RWPE1 (cell line): Measurements from ENCODE around the gene RPS18.

Source experiments
- CTCF ChIA-PET: fragments of 350-600 bp; sonication (Branson Sonifier 250); formaldehyde crosslinking; extraction: SDS; loops from one replicate; lab custom pipeline; 2021; lab: Yijun Ruan, JAX
- POLR2A ChIA-PET: fragments of 400-600 bp; formaldehyde crosslinking; extraction: SDS; loops from one replicate; lab custom pipeline; 2020; ENCODE audit warnings: antibody characterized with exemption; ENCODE audit not compliant: low non-redundant PET; lab: Yijun Ruan, JAX
- DNase-seq: peaks from one replicate; pipeline ENCODE4 v3.0.0; 2012; ENCODE audit warnings: low spot score
- H3K27ac ChIP-seq: fragments of 450-650 bp; 2 replicates; pipeline ENCODE4 v1.5.1; 2017
- CTCF ChIP-seq: fragments of 450-650 bp; conservative IDR thresholded peaks from 2 replicates; pipeline ENCODE4 v1.5.1; 2017; ENCODE audit warnings: low read depth, mild to moderate bottlenecking

Gene RPS18

GRCh38 chr6:33321227-33321626 lies 49.4 kb downstream of the RPS18 start:
- no peak for TF ChIP-seq CTCF
- CTCF ChIA-PET, result interaction anchor here (0.6 kb wide), 1 partner anchor 33 kb away, joined by 3 read pairs; no protein-coding TSS in a partner anchor
- no peak for DNase-seq
- H3K27ac ChIP-seq, result peak overlapping the region; percentile 95
- POLR2A ChIA-PET, result no interaction called here

- ChIA-PET CTCF (no interaction called here), POLR2A (interaction anchor here (0.7 kb wide), 1 partner anchor 52 kb away, joined by 3 read pairs; the partner anchor contains the start of genes RPS18 and VPS52)
- no peak for TF ChIP-seq CTCF
- peak overlapping the region; percentile 95 for H3K27ac ChIP-seq
- no peak for DNase-seq
Observed at GRCh38 chr6:33323623-33323948, 51.7 kb downstream of the RPS18 start.

GRCh38 chr6:33324125-33324524 lies 52.2 kb downstream of the RPS18 start:
- peak overlapping the region; percentile 95 for H3K27ac ChIP-seq
- DNase-seq, result no peak
- no peak for TF ChIP-seq CTCF
- POLR2A ChIA-PET, result no interaction called here
- CTCF ChIA-PET, result no interaction called here
